ENCODE results near the gene ANKRD28. TPM values are rescaled to one million over a fixed set of nuclear protein-coding genes. Genes with fewer than 3 reads are reported as not detected.

ANKRD28 gene
- total RNA-seq, 1 donor from 2014 or later = 21.6 TPM

DNA sequence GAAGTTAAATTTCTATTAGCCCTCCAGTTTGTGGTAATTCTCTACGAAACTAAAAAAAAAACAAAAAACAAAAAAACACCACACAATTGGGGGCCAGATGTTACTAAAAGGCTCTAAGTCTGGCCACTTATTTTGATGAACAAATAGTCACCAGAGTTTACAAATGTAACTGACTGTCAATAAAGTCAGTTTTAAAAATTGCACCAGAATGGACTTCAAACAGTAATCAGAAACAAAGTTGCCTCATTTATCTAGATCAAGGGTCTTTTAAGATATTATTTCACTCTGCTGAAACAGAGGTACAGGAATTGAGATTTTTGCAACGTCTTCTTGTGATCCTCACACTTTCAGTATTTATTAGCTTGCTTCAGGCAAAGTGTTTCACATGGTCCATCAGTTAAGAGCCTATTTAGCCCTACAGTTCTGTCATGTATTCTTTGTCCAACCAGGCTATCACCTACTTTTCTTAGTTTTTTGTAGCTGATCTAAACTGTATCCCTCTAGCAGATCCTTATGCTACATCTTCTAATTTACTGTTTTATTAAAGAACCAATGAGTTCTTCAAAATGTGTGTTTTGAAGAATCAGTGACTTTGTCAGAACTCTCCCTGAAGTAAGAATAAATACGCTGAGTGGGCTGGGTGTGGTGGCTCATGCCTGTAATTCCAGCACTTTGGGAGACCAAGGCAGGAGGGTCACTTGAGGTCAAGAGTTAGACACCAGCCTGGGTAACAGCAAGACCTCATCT is 74.7 kb downstream of the ANKRD28 start:
- no peak overlapping the region for H3K27ac ChIP-seq (replicated peaks)
- H3K4me1 ChIP-seq = no peaks in the 10 kb centered on the region
- no peaks in the 10 kb centered on the region for H3K27me3 ChIP-seq (ENCODE audit: low read depth)
- no peak overlapping the region for H3K4me3 ChIP-seq
- intact Hi-C loops (cut with micrococcal nuclease) = no loop called here
- no peaks in the 10 kb centered on the region for H3K9me3 ChIP-seq (replicated peaks)
- peaks cover 55% of the 10 kb centered on the region for H3K36me3 ChIP-seq
- no peak for DNase-seq
- TF ChIP-seq, protein P1, sequence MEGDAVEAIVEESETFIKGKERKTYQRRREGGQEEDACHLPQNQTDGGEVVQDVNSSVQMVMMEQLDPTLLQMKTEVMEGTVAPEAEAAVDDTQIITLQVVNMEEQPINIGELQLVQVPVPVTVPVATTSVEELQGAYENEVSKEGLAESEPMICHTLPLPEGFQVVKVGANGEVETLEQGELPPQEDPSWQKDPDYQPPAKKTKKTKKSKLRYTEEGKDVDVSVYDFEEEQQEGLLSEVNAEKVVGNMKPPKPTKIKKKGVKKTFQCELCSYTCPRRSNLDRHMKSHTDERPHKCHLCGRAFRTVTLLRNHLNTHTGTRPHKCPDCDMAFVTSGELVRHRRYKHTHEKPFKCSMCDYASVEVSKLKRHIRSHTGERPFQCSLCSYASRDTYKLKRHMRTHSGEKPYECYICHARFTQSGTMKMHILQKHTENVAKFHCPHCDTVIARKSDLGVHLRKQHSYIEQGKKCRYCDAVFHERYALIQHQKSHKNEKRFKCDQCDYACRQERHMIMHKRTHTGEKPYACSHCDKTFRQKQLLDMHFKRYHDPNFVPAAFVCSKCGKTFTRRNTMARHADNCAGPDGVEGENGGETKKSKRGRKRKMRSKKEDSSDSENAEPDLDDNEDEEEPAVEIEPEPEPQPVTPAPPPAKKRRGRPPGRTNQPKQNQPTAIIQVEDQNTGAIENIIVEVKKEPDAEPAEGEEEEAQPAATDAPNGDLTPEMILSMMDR (IDR thresholded peaks at IDR 0.05; ENCODE audit: borderline replicate concordance) = no peak

GRCh38 chr3:15716178-15716577 is 81.6 kb downstream of the ANKRD28 start:
- Histone ChIP-seq H3K9me3 (replicated peaks) (no peaks in the 10 kb centered on the region), H3K27ac (replicated peaks) (no peak overlapping the region), H3K27me3 (ENCODE audit: low read depth) (no peaks in the 10 kb centered on the region), H3K4me1 (peaks cover 5% of the 10 kb centered on the region), H3K4me3 (no peak overlapping the region), H3K36me3 (peaks cover 28% of the 10 kb centered on the region)
- DNase-seq = no peak
- TF ChIP-seq, protein P1 (IDR thresholded peaks at IDR 0.05; ENCODE audit: borderline replicate concordance) = no peak
- intact Hi-C loops (cut with micrococcal nuclease) = no loop called here

GRCh38 chr3:15714448-15714847 is 83.3 kb downstream of the ANKRD28 start:
- intact Hi-C loops (cut with micrococcal nuclease) = no loop called here
- H3K36me3 ChIP-seq = peaks cover 28% of the 10 kb centered on the region
- H3K27ac ChIP-seq (replicated peaks) = no peak overlapping the region
- H3K4me1 ChIP-seq = peaks cover 5% of the 10 kb centered on the region
- H3K4me3 ChIP-seq = no peak overlapping the region
- no peaks in the 10 kb centered on the region for H3K9me3 ChIP-seq (replicated peaks)
- no peaks in the 10 kb centered on the region for H3K27me3 ChIP-seq (ENCODE audit: low read depth)
- TF ChIP-seq, protein P1 (IDR thresholded peaks at IDR 0.05; ENCODE audit: borderline replicate concordance) = no peak
- no peak for DNase-seq

GRCh38 chr3:15713364-15713763 is 84.4 kb downstream of the ANKRD28 start:
- DNase-seq = no peak
- intact Hi-C loops (cut with micrococcal nuclease) = no loop called here
- TF ChIP-seq, protein P1 (IDR thresholded peaks at IDR 0.05; ENCODE audit: borderline replicate concordance) = no peak

GRCh38 chr3:15711281-15711680 is 86.5 kb downstream of the ANKRD28 start:
- TF ChIP-seq, protein P1 (IDR thresholded peaks at IDR 0.05; ENCODE audit: borderline replicate concordance) = no peak
- no peak overlapping the region for H3K27ac ChIP-seq (replicated peaks)
- intact Hi-C loops (cut with micrococcal nuclease) = no loop called here
- H3K4me3 ChIP-seq = no peak overlapping the region
- H3K36me3 ChIP-seq = peaks cover 47% of the 10 kb centered on the region
- peaks cover 5% of the 10 kb centered on the region for H3K4me1 ChIP-seq
- no peaks in the 10 kb centered on the region for H3K27me3 ChIP-seq (ENCODE audit: low read depth)
- no peaks in the 10 kb centered on the region for H3K9me3 ChIP-seq (replicated peaks)
- DNase-seq = no peak

More at GRCh38 chr3:15713364-15713763, 84.4 kb downstream of the ANKRD28 start:
- Histone ChIP-seq H3K27me3 (ENCODE audit: low read depth) (no peaks in the 10 kb centered on the region), H3K36me3 (peaks cover 39% of the 10 kb centered on the region), H3K27ac (replicated peaks) (no peak overlapping the region), H3K4me1 (peaks cover 5% of the 10 kb centered on the region), H3K4me3 (no peak overlapping the region), H3K9me3 (replicated peaks) (no peaks in the 10 kb centered on the region)

Data from left ventricle myocardium inferior (tissue), 1 donor.